GM13976 (cell line): ENCODE results near the gene SEC22C.

Experiments used
- DNase-seq: peaks from one replicate; pipeline ENCODE4 v3.0.0; 2012; ENCODE audit warnings: low spot score
- CTCF ChIP-seq: IDR thresholded peaks from 2 replicates; pipeline ENCODE4 v1.5.1; 2012; ENCODE audit warnings: borderline replicate concordance, mild to moderate bottlenecking; ENCODE audit not compliant: insufficient read depth; ENCODE audit errors: extremely low read depth, missing control alignments, control extremely low read depth
- in situ Hi-C: fragments of 300-500 bp; cut with MboI; formaldehyde crosslinking; loops from one replicate; pipeline ENCODE4 v1.12.0; 2022; ENCODE audit warnings: low sequenced_read_pairs, mixed read lengths, inconsistent platforms; ENCODE audit not compliant: unreplicated experiment

The SEC22C gene

GRCh38 chr3:42537350-42537749, 44.4 kb downstream of the SEC22C start:
- DNase-seq = no peak
- no peak for TF ChIP-seq CTCF
- in situ Hi-C loops = loop anchor here (10.0 kb wide), 1 partner anchor 283 kb away; no protein-coding TSS in a partner anchor

GRCh38 chr3:42535981-42536784, 45.6 kb downstream of the SEC22C start:
- in situ Hi-C loops = loop anchor here (10.0 kb wide), 1 partner anchor 281 kb away; no protein-coding TSS in a partner anchor
- TF ChIP-seq CTCF = peak; percentile 12
- peak; percentile 70 for DNase-seq

- in situ Hi-C loops = loop anchor here (10.0 kb wide), 1 partner anchor 279 kb away; no protein-coding TSS in a partner anchor
- no peak for TF ChIP-seq CTCF
- DNase-seq = no peak
These were observed 48.4 kb downstream of the SEC22C start for GRCh38 chr3:42533161-42533897.

- no peak for TF ChIP-seq CTCF
- DNase-seq = no peak
- in situ Hi-C loops = loop anchor here (10.0 kb wide), 1 partner anchor 277 kb away; no protein-coding TSS in a partner anchor
These were observed 49.5 kb downstream of the SEC22C start for GRCh38 chr3:42532229-42532628.

GRCh38 chr3:42531470-42531869, 50.3 kb downstream of the SEC22C start:
- no peak for DNase-seq
- in situ Hi-C loops = loop anchor here (10.0 kb wide), 1 partner anchor 277 kb away; no protein-coding TSS in a partner anchor
- TF ChIP-seq CTCF = no peak

GRCh38 chr3:42530073-42530472, 51.7 kb downstream of the SEC22C start:
- no peak for TF ChIP-seq CTCF
- DNase-seq = no peak
- in situ Hi-C loops = loop anchor here (10.0 kb wide), 1 partner anchor 275 kb away; no protein-coding TSS in a partner anchor
